SH-SY5Y (cell line): ENCODE results near the gene PREX1.

Source experiments
- GATA2 ChIP-seq: IDR thresholded peaks from 2 replicates; pipeline ENCODE4 v1.6.1; 2011; ENCODE audit warnings: mild to moderate bottlenecking, low read depth, low read length
- GATA3 ChIP-seq: IDR thresholded peaks from 2 replicates; pipeline ENCODE4 v1.6.1; 2011; ENCODE audit warnings: low read depth, mild to moderate bottlenecking, low read length, moderate library complexity

- TF ChIP-seq GATA3, result no peak
- TF ChIP-seq GATA2, result no peak
These were observed 250.2 kb downstream of the PREX1 start for GRCh38 chr20:48577557-48577956.
